ENCODE data around the gene KDM5A. TPM values are rescaled to one million over a fixed set of nuclear protein-coding genes. Genes with fewer than 3 reads are reported as not detected.

KDM5A gene
- total and polyA plus RNA-seq, 2 donors (not counting 1 experiment from before 2014, with no cell fraction given): 24.4 to 54.5 TPM

DNA sequence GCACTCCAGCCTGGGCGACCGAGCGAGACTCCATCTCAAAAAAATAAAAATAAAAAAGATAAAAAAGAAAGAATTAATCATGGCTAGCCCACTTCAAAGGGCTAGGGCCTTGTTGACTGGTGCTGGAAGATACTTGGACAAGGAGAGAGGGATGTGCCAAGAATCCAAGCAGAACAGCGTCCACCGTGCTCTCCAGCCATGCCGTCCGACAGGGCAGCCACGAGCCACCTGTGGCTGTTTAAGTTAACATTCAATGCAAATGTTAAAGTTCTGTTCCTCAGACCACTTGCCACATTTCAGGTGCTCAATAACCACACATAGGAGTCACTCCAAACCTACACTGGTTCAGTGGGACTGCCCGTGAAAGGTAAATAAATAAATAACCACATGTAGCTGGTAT is 147.9 kb downstream of the KDM5A start:
- Histone ChIP-seq H4K20me1 (ENCODE audit: control insufficient read depth, extremely low read depth, insufficient read depth, low read length) (no peaks in the 10 kb centered on the region), H3K9me3 (ENCODE audit: control insufficient read depth, insufficient read depth, low read depth, low read length) (no peaks in the 10 kb centered on the region), H3K27ac (ENCODE audit: insufficient read depth, low read length) (no peak overlapping the region), H3K9ac (ENCODE audit: insufficient read depth, low read length) (no peak overlapping the region), H3K27me3 (ENCODE audit: control insufficient read depth, insufficient read depth, low read length) (peaks cover 3% of the 10 kb centered on the region), H3K4me1 (ENCODE audit: control insufficient read depth, extremely low read depth, insufficient read depth, low read length) (no peaks in the 10 kb centered on the region), H3K4me3 (replicated peaks in 1 of 4; ENCODE audit: control extremely low read depth in 1 of 4, insufficient read depth in 1 of 4, low read depth in 3 of 4, low read length in 4 of 4) (no peak overlapping the region), H2AFZ (ENCODE audit: low read length) (no peak overlapping the region), H3K4me2 (ENCODE audit: extremely low read depth, insufficient read depth, low read length) (no peak overlapping the region), H3K79me2 (ENCODE audit: control insufficient read depth, insufficient read depth, low read length) (no peaks in the 10 kb centered on the region), H3K36me3 (ENCODE audit: control insufficient read depth, insufficient read depth, low read length) (no peaks in the 10 kb centered on the region)
- DNase-seq (ENCODE audit: low read depth in 2 of 2): no peak
- no peak for TF ChIP-seq EZH2 (IDR thresholded peaks at IDR 0.05; ENCODE audit: low read length, missing control alignments)
- TF ChIP-seq, protein P1, sequence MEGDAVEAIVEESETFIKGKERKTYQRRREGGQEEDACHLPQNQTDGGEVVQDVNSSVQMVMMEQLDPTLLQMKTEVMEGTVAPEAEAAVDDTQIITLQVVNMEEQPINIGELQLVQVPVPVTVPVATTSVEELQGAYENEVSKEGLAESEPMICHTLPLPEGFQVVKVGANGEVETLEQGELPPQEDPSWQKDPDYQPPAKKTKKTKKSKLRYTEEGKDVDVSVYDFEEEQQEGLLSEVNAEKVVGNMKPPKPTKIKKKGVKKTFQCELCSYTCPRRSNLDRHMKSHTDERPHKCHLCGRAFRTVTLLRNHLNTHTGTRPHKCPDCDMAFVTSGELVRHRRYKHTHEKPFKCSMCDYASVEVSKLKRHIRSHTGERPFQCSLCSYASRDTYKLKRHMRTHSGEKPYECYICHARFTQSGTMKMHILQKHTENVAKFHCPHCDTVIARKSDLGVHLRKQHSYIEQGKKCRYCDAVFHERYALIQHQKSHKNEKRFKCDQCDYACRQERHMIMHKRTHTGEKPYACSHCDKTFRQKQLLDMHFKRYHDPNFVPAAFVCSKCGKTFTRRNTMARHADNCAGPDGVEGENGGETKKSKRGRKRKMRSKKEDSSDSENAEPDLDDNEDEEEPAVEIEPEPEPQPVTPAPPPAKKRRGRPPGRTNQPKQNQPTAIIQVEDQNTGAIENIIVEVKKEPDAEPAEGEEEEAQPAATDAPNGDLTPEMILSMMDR (conservative IDR thresholded peaks at IDR 0.05 in 1 of 2, IDR thresholded peaks at IDR 0.05 in 1 of 2; ENCODE audit: low read depth in 1 of 2, low read length in 2 of 2): no peak

DNA sequence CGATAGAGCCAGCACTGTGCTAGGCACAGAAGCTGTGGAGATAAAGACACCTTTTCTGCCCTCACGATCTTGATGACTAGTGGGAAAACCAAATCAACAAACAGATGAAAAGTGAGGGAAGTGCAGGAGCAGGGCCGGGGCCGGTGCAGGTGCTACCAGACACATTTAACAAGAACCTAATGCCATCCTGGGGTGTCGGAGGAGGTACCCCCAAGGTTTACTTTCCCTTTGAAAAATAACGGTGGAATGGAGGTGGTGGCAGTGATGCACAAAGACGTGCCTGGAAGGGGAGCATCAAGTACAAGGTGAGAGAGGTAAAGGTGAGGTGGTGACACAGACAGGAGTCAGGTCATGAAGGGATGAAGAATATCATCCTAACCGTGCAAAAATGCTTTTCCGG is 148.6 kb downstream of the KDM5A start:
- Histone ChIP-seq H3K4me2 (ENCODE audit: extremely low read depth, insufficient read depth, low read length) (no peak overlapping the region), H3K9me3 (ENCODE audit: control insufficient read depth, insufficient read depth, low read depth, low read length) (no peaks in the 10 kb centered on the region), H3K79me2 (ENCODE audit: control insufficient read depth, insufficient read depth, low read length) (no peaks in the 10 kb centered on the region), H3K27me3 (ENCODE audit: control insufficient read depth, insufficient read depth, low read length) (peaks cover 3% of the 10 kb centered on the region), H3K27ac (ENCODE audit: insufficient read depth, low read length) (no peak overlapping the region), H3K4me3 (replicated peaks in 1 of 4; ENCODE audit: control extremely low read depth in 1 of 4, insufficient read depth in 1 of 4, low read depth in 3 of 4, low read length in 4 of 4) (no peak overlapping the region), H4K20me1 (ENCODE audit: control insufficient read depth, extremely low read depth, insufficient read depth, low read length) (no peaks in the 10 kb centered on the region), H3K9ac (ENCODE audit: insufficient read depth, low read length) (no peak overlapping the region), H3K36me3 (ENCODE audit: control insufficient read depth, insufficient read depth, low read length) (no peaks in the 10 kb centered on the region), H3K4me1 (ENCODE audit: control insufficient read depth, extremely low read depth, insufficient read depth, low read length) (no peaks in the 10 kb centered on the region), H2AFZ (ENCODE audit: low read length) (no peak overlapping the region)
- no peak for DNase-seq (ENCODE audit: low read depth in 2 of 2)
- TF ChIP-seq, protein P1 (conservative IDR thresholded peaks at IDR 0.05 in 1 of 2, IDR thresholded peaks at IDR 0.05 in 1 of 2; ENCODE audit: low read depth in 1 of 2, low read length in 2 of 2): no peak
- no peak for TF ChIP-seq EZH2 (IDR thresholded peaks at IDR 0.05; ENCODE audit: low read length, missing control alignments)

DNA sequence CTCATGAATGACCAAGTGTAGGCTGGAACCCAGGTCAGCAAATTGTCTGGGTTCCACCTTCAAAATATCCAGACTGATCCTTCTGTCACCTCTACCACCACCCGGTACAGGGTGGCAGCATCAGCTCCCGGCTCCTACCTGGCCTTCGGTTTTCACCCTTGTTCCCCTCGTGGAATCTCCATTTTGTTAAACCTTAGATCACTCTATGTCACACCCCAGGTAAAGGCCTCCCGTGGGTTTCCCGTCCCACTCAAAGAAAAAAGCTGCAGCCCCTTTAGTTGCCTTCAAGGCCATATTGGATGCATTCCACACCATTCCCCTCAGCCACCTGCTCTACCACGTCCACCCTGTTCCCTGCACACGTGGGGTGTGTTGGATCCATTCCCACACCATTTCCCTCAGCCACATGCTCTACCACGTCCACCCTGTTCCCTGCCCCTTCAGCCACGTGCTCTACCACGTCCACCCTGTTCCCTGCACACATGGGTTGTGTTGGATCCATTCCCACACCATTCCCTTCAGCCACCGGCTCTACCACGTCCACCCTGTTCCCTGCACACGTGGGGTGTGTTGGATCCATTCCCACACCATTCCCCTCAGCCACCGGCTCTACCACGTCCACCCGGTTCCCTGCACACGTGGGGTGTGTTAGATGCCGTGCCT is 150.3 kb downstream of the KDM5A start:
- H3K27ac ChIP-seq (ENCODE audit: insufficient read depth, low read length): no peak overlapping the region
- no peak overlapping the region for H3K4me3 ChIP-seq (replicated peaks in 1 of 4; ENCODE audit: control extremely low read depth in 1 of 4, insufficient read depth in 1 of 4, low read depth in 3 of 4, low read length in 4 of 4)
- H4K20me1 ChIP-seq (ENCODE audit: control insufficient read depth, extremely low read depth, insufficient read depth, low read length): no peaks in the 10 kb centered on the region
- H3K9ac ChIP-seq (ENCODE audit: insufficient read depth, low read length): no peak overlapping the region
- no peaks in the 10 kb centered on the region for H3K36me3 ChIP-seq (ENCODE audit: control insufficient read depth, insufficient read depth, low read length)
- H3K27me3 ChIP-seq (ENCODE audit: control insufficient read depth, insufficient read depth, low read length): peaks cover 2% of the 10 kb centered on the region
- TF ChIP-seq, protein P1 (conservative IDR thresholded peaks at IDR 0.05 in 1 of 2, IDR thresholded peaks at IDR 0.05 in 1 of 2; ENCODE audit: low read depth in 1 of 2, low read length in 2 of 2): no peak
- TF ChIP-seq EZH2 (IDR thresholded peaks at IDR 0.05; ENCODE audit: low read length, missing control alignments): no peak
- H2AFZ ChIP-seq (ENCODE audit: low read length): no peak overlapping the region
- no peaks in the 10 kb centered on the region for H3K79me2 ChIP-seq (ENCODE audit: control insufficient read depth, insufficient read depth, low read length)
- H3K4me2 ChIP-seq (ENCODE audit: extremely low read depth, insufficient read depth, low read length): no peak overlapping the region
- no peaks in the 10 kb centered on the region for H3K9me3 ChIP-seq (ENCODE audit: control insufficient read depth, insufficient read depth, low read depth, low read length)
- no peaks in the 10 kb centered on the region for H3K4me1 ChIP-seq (ENCODE audit: control insufficient read depth, extremely low read depth, insufficient read depth, low read length)
- no peak for DNase-seq (ENCODE audit: low read depth in 2 of 2)

All from fibroblast of lung (primary cell).